Calu3 (cell line): ENCODE data around the gene SDCCAG8. TPM values are rescaled to one million over a fixed set of nuclear protein-coding genes. Genes with fewer than 3 reads are reported as not detected.

Source experiments
- BruUV-seq: library from RNA; stranded (reverse); fragments of 400-500 nt; replicated peaks from 2 replicates; lab custom pipeline; 2021; lab: Mats Ljungman, UMichigan
- CTCF ChIA-PET: fragments of 300-600 bp; sonication (Branson Sonifier 250); formaldehyde crosslinking; loops from one replicate; lab custom pipeline; 2022; ENCODE audit warnings: antibody characterized with exemption; lab: Charles Lee
- DNase-seq: peaks from one replicate; pipeline ENCODE4 v3.0.0; 2022
- H3K27ac Mint-ChIP-seq: one replicate; pipeline ENCODE4 v1.8.0; 2022; ENCODE audit warnings: mixed read lengths; ENCODE audit not compliant: unreplicated experiment
- H3K27me3 Mint-ChIP-seq: one replicate; pipeline ENCODE4 v1.8.0; 2022; ENCODE audit warnings: mixed read lengths; ENCODE audit not compliant: unreplicated experiment
- H3K36me3 Mint-ChIP-seq: one replicate; pipeline ENCODE4 v1.8.0; 2022; ENCODE audit warnings: mild to moderate bottlenecking, moderate library complexity, mixed read lengths; ENCODE audit not compliant: insufficient read depth, unreplicated experiment
- H3K4me1 Mint-ChIP-seq: one replicate; pipeline ENCODE4 v1.8.0; 2022; ENCODE audit warnings: mild to moderate bottlenecking, low read depth, mixed read lengths; ENCODE audit not compliant: unreplicated experiment
- H3K4me3 Mint-ChIP-seq: one replicate; pipeline ENCODE4 v1.8.0; 2022; ENCODE audit warnings: mild to moderate bottlenecking, low read depth, moderate library complexity, mixed read lengths; ENCODE audit not compliant: unreplicated experiment
- H3K9me3 Mint-ChIP-seq: one replicate; pipeline ENCODE4 v1.8.0; 2022; ENCODE audit warnings: low read depth, mixed read lengths; ENCODE audit not compliant: unreplicated experiment
- intact Hi-C: fragments of 100-400 bp; cut with micrococcal nuclease; formaldehyde crosslinking; loops from one replicate; pipeline ENCODE4 v1.10.0; 2022; ENCODE audit not compliant: unreplicated experiment
- total RNA-seq: library from RNA; stranded (reverse); gene quantifications from 2 replicates; pipeline ENCODE4 v1.2.3, GENCODE V29; 2022
- TF ChIP-seq, protein P1 (sequence below): fragments of 200-600 bp; IDR thresholded peaks from one replicate; pipeline ENCODE4 v1.8.0; 2022; ENCODE audit warnings: antibody characterized with exemption; ENCODE audit not compliant: unreplicated experiment

The SDCCAG8 gene
- total RNA-seq, 1 experiment from 2014 or later, result 67.3 TPM

DNA sequence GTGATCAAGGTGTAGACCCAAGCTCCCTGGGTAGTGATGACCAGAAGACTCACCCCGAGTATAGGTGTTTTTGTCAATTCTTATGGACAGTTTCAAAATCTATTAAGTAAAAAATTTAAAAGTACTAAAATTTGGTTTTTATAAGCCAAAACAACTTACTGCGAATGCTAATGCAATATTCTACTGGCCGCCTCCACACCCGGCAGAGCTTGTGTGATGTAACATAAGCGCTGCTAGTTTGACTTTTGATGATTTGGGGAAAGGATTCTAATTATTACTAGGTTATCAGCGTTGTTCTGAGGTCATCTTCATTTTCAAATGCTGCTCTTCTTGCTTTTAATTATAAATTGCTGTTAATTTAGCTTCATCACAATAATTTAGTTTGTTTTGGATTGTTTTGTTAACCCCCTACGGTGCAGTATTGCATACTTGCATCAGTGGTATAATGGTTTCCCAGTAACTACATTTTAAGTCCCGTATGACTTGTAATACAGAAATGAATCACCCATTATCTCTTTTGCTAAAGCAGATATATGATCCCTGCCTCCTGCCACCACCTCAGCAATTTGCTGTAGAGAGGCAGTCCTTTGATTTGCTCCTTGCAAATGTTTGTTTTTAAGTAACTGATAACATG is 178.0 kb downstream of the SDCCAG8 start:
- no peak overlapping the region for H3K4me3 Mint-ChIP-seq
- intact Hi-C loops, result no loop called here
- H3K9me3 Mint-ChIP-seq, result no peaks in the 10 kb centered on the region
- H3K4me1 Mint-ChIP-seq, result no peaks in the 10 kb centered on the region
- no TSS peak for BruUV-seq
- DNase-seq, result no peak
- TF ChIP-seq, protein P1, sequence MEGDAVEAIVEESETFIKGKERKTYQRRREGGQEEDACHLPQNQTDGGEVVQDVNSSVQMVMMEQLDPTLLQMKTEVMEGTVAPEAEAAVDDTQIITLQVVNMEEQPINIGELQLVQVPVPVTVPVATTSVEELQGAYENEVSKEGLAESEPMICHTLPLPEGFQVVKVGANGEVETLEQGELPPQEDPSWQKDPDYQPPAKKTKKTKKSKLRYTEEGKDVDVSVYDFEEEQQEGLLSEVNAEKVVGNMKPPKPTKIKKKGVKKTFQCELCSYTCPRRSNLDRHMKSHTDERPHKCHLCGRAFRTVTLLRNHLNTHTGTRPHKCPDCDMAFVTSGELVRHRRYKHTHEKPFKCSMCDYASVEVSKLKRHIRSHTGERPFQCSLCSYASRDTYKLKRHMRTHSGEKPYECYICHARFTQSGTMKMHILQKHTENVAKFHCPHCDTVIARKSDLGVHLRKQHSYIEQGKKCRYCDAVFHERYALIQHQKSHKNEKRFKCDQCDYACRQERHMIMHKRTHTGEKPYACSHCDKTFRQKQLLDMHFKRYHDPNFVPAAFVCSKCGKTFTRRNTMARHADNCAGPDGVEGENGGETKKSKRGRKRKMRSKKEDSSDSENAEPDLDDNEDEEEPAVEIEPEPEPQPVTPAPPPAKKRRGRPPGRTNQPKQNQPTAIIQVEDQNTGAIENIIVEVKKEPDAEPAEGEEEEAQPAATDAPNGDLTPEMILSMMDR, result no peak
- CTCF ChIA-PET, result no interaction called here
- H3K36me3 Mint-ChIP-seq, result peaks cover 4% of the 10 kb centered on the region
- H3K27ac Mint-ChIP-seq, result no peak overlapping the region
- H3K27me3 Mint-ChIP-seq, result no peaks in the 10 kb centered on the region

DNA sequence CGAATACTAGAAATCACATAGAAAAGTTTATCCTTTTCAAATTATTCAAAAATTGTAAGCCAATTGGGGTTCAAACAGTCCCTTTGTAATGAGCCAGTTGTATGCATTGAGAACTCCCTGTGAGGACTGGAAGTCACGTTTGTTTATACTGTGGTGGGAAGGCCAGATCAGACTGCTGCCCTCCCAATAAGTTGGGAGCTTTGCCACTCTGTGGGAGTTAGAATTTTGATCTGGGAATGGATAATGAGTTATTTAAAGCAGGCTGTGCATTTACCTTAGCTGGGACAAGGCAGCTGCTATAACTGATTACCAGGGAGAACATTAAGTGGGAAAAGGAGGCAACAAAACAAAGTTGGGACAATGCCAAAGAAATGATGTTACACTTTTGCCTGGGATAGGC is 178.8 kb downstream of the SDCCAG8 start:
- intact Hi-C loops, result no loop called here

DNA sequence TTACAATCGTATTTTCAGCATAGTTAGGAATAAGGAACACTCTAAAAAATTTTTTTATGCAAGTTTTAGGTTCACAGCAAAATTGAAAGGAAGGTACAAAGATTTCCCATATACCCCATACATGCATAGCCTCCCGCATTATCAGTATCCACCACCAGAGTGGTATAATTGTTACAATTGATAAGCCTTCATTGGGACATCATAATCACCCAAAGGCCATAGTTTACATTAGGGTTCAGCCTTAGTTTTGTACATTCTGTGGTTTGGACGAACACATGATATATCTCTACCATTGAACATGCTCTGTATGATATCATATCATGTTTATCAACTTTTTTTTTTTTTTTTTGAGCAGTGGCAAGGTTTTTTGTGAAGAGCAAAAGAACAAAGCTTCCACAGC is 180.0 kb downstream of the SDCCAG8 start:
- H3K4me3 Mint-ChIP-seq, result no peak overlapping the region
- TF ChIP-seq, protein P1, result no peak
- no TSS peak for BruUV-seq
- no peak overlapping the region for H3K27ac Mint-ChIP-seq
- intact Hi-C loops, result no loop called here
- DNase-seq, result no peak
- no peaks in the 10 kb centered on the region for H3K4me1 Mint-ChIP-seq
- H3K36me3 Mint-ChIP-seq, result peaks cover 4% of the 10 kb centered on the region
- no peaks in the 10 kb centered on the region for H3K9me3 Mint-ChIP-seq
- H3K27me3 Mint-ChIP-seq, result no peaks in the 10 kb centered on the region
- CTCF ChIA-PET, result interaction anchor here (0.6 kb wide), 1 partner anchor 99 kb away, joined by 3 read pairs; no protein-coding TSS in a partner anchor

More for the DNA sequence above, 178.8 kb downstream of the SDCCAG8 start:
- no peak overlapping the region for H3K27ac Mint-ChIP-seq
- TF ChIP-seq, protein P1, result no peak
- no peak for DNase-seq
- H3K9me3 Mint-ChIP-seq, result no peaks in the 10 kb centered on the region
- H3K4me3 Mint-ChIP-seq, result no peak overlapping the region
- no peaks in the 10 kb centered on the region for H3K4me1 Mint-ChIP-seq
- no peaks in the 10 kb centered on the region for H3K27me3 Mint-ChIP-seq
- no TSS peak for BruUV-seq
- H3K36me3 Mint-ChIP-seq, result peaks cover 4% of the 10 kb centered on the region
- CTCF ChIA-PET, result interaction anchor here (0.6 kb wide), 1 partner anchor 18 kb away, joined by 5 read pairs; no protein-coding TSS in a partner anchor

DNA sequence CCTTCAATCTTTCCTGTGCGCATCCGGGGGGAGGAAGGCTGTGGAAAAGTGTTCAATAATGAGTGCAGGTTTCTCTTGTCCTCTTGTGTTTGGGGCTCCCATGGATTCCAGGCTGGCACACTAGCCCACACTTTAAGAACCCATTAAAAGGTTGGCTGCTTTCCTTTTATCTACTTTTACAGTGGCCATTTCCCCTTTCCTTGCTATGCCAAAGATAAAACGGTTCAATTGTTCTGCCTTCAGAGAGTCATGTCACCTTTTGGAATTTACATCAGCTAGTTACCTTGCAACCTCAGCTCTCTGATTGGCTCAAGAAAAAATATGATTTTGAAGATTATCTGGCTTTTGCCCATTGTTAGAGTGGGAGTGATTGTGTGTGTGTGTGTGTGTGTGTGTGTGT is 182.3 kb downstream of the SDCCAG8 start:
- Mint-ChIP-seq H3K27ac (no peak overlapping the region), H3K36me3 (peaks cover 4% of the 10 kb centered on the region), H3K4me1 (no peaks in the 10 kb centered on the region), H3K4me3 (no peak overlapping the region), H3K9me3 (no peaks in the 10 kb centered on the region), H3K27me3 (no peaks in the 10 kb centered on the region)
- CTCF ChIA-PET, result no interaction called here
- TF ChIP-seq, protein P1, result no peak
- intact Hi-C loops, result no loop called here
- no TSS peak for BruUV-seq
- DNase-seq, result no peak
